ENCODE measurements around the gene CALN1.

CALN1 gene

DNA sequence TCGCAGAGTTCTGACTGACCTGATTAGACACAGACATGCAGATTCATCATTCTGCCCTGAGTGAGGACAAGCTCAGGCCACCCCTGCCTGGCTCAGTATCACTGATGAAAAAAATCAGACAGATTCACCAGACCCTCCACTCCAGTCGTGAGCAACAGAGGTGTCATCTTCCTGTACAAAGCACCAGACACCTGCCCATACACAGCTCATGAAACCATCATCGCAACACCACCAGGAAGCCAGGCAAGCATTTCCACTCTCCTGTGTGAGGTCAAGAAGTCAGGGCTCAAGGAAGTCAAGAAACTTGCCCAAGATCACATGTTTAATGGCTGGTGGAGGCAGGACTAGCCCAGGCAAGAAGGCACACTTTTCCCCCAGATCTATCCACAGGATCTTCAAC is 163.0 kb downstream of the CALN1 start:
- POLR2A ChIA-PET, result no interaction called here
- WGBS (ENCODE audit: insufficient coverage), result 95% methylated on average over 3 of the region's 3 CpGs
- no peak overlapping the region for H3K4me3 ChIP-seq (ENCODE audit: control insufficient read depth in 1 of 7, extremely low read depth in 1 of 7, insufficient read depth in 4 of 7, low read depth in 2 of 7, low read length in 6 of 7)
- H3K36me3 ChIP-seq (ENCODE audit: control insufficient read depth in 4 of 4, insufficient read depth in 4 of 4, low read length in 3 of 4), result peaks cover 0 to 26% (median 3%) of the 10 kb centered on the region in 4 experiments
- H3K27ac ChIP-seq (ENCODE audit: insufficient read depth in 1 of 2, low read depth in 1 of 2, low read length in 2 of 2, poor library complexity in 1 of 2, severe bottlenecking in 2 of 2), result no peak overlapping the region
- H3K9me3 ChIP-seq (ENCODE audit: control extremely low read depth in 1 of 5, control insufficient read depth in 4 of 5, insufficient read depth in 2 of 5, low read depth in 1 of 5, low read length in 4 of 5), result peaks cover 0 to 22% (median 3%) of the 10 kb centered on the region in 5 experiments
- H3K27me3 ChIP-seq (replicated peaks in 2 of 5; ENCODE audit: control insufficient read depth in 4 of 5, insufficient read depth in 5 of 5, low read length in 4 of 5), result no peaks in the 10 kb centered on the region
- CTCF ChIA-PET, result no interaction called here
- DNase-seq, result no peak
- H3K4me1 ChIP-seq (ENCODE audit: control extremely low read depth in 1 of 4, control insufficient read depth in 4 of 4, insufficient read depth in 4 of 4, low read length in 3 of 4), result peaks cover 0 to 5% (median 0%) of the 10 kb centered on the region in 4 experiments

DNA sequence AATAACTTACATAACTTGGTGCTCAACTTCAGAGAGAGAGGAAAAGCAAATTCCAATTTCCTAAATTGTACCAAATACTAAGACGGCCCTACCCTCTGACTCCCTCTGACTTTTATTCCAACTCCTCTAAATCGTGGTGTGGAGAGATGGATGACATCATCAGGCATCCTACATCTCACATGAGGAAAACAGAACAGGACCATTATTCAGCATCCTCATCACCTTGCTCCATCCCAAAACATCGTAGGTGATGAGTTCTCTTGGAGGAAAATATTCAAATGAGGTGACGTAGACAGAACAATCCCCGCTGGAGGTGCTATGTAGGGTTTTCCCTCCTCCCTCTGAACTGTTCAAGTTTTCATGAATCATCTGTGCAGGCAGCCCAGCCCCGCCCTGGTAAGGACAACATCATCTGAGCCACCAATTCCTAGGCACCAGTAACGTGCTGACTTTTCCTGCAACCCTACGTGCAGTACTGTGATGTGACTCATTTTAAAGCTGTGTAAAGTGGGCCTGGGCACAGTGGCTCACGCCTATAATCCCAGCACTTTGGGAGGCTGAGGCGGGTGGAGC is 167.2 kb downstream of the CALN1 start:
- ChIA-PET CTCF (no interaction called here), POLR2A (no interaction called here)
- Histone ChIP-seq H3K9me3 (ENCODE audit: control extremely low read depth in 1 of 5, control insufficient read depth in 4 of 5, insufficient read depth in 2 of 5, low read depth in 1 of 5, low read length in 4 of 5) (peaks cover 0 to 8% (median 0%) of the 10 kb centered on the region in 5 experiments), H3K27ac (ENCODE audit: insufficient read depth in 1 of 2, low read depth in 1 of 2, low read length in 2 of 2, poor library complexity in 1 of 2, severe bottlenecking in 2 of 2) (no peak overlapping the region), H3K4me1 (ENCODE audit: control extremely low read depth in 1 of 4, control insufficient read depth in 4 of 4, insufficient read depth in 4 of 4, low read length in 3 of 4) (peaks cover 0 to 2% (median 0%) of the 10 kb centered on the region in 4 experiments), H3K36me3 (ENCODE audit: control insufficient read depth in 4 of 4, insufficient read depth in 4 of 4, low read length in 3 of 4) (peaks cover 0 to 17% (median 3%) of the 10 kb centered on the region in 4 experiments), H3K4me3 (ENCODE audit: control insufficient read depth in 1 of 7, extremely low read depth in 1 of 7, insufficient read depth in 4 of 7, low read depth in 2 of 7, low read length in 6 of 7) (no peak overlapping the region), H3K27me3 (replicated peaks in 2 of 5; ENCODE audit: control insufficient read depth in 4 of 5, insufficient read depth in 5 of 5, low read length in 4 of 5) (no peaks in the 10 kb centered on the region)
- DNase-seq, result no peak
- 97% methylated on average over 9 of the region's 10 CpGs for WGBS (ENCODE audit: insufficient coverage)

DNA sequence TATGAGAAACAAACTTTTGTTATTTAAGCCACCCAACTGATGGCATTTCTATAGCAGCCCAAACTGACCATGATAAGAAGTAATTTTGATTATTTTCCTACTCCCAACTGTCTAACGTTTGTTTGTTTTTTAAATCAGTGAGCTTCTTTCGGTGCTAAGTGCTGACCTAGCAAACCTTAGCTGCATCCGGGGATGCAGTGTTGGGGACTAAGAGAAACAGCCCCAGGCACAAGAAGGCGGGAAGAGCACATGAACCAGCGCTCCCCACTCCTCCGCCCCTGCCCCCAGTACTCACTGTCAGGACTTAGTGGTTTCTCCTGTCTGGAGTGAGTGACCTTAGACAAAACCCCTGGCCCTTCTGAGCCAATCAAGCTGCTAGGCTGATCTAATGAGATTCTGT is 168.8 kb downstream of the CALN1 start:
- Histone ChIP-seq H3K4me3 (ENCODE audit: control insufficient read depth in 1 of 7, extremely low read depth in 1 of 7, insufficient read depth in 4 of 7, low read depth in 2 of 7, low read length in 6 of 7) (no peak overlapping the region), H3K27ac (ENCODE audit: insufficient read depth in 1 of 2, low read depth in 1 of 2, low read length in 2 of 2, poor library complexity in 1 of 2, severe bottlenecking in 2 of 2) (no peak overlapping the region), H3K9me3 (ENCODE audit: control extremely low read depth in 1 of 5, control insufficient read depth in 4 of 5, insufficient read depth in 2 of 5, low read depth in 1 of 5, low read length in 4 of 5) (peaks cover 0 to 2% (median 0%) of the 10 kb centered on the region in 5 experiments), H3K27me3 (replicated peaks in 2 of 5; ENCODE audit: control insufficient read depth in 4 of 5, insufficient read depth in 5 of 5, low read length in 4 of 5) (no peaks in the 10 kb centered on the region), H3K36me3 (ENCODE audit: control insufficient read depth in 4 of 4, insufficient read depth in 4 of 4, low read length in 3 of 4) (peaks cover 0 to 9% (median 3%) of the 10 kb centered on the region in 4 experiments), H3K4me1 (ENCODE audit: control extremely low read depth in 1 of 4, control insufficient read depth in 4 of 4, insufficient read depth in 4 of 4, low read length in 3 of 4) (peaks cover 0 to 2% (median 0%) of the 10 kb centered on the region in 4 experiments)
- CTCF ChIA-PET, result interaction anchor here (1.1 to 1.2 kb wide), 2 partner anchors 84 to 92 kb away, joined by 3 read pairs; no protein-coding TSS in a partner anchor
- POLR2A ChIA-PET, result no interaction called here
- no peak for DNase-seq
- 80% methylated on average over 1 of the region's 6 CpGs for WGBS (ENCODE audit: insufficient coverage)

GRCh38 chr7:72235351-72235750 is 176.8 kb downstream of the CALN1 start:
- ChIA-PET CTCF (no interaction called here), POLR2A (no interaction called here)
- peaks cover 0 to 3% (median 0%) of the 10 kb centered on the region in 4 experiments for H3K36me3 ChIP-seq (ENCODE audit: control insufficient read depth in 4 of 4, insufficient read depth in 4 of 4, low read length in 3 of 4)
- peaks cover 0 to 5% (median 0%) of the 10 kb centered on the region in 4 experiments for H3K4me1 ChIP-seq (ENCODE audit: control extremely low read depth in 1 of 4, control insufficient read depth in 4 of 4, insufficient read depth in 4 of 4, low read length in 3 of 4)
- H3K27ac ChIP-seq (ENCODE audit: insufficient read depth in 1 of 2, low read depth in 1 of 2, low read length in 2 of 2, poor library complexity in 1 of 2, severe bottlenecking in 2 of 2), result no peak overlapping the region
- no peak overlapping the region for H3K4me3 ChIP-seq (ENCODE audit: control insufficient read depth in 1 of 7, extremely low read depth in 1 of 7, insufficient read depth in 4 of 7, low read depth in 2 of 7, low read length in 6 of 7)
- DNase-seq, result no peak
- H3K27me3 ChIP-seq (replicated peaks in 2 of 5; ENCODE audit: control insufficient read depth in 4 of 5, insufficient read depth in 5 of 5, low read length in 4 of 5), result no peaks in the 10 kb centered on the region
- H3K9me3 ChIP-seq (ENCODE audit: control extremely low read depth in 1 of 5, control insufficient read depth in 4 of 5, insufficient read depth in 2 of 5, low read depth in 1 of 5, low read length in 4 of 5), result no peaks in the 10 kb centered on the region
- WGBS (ENCODE audit: insufficient coverage), result 100% methylated on average over 4 of the region's 5 CpGs

DNA sequence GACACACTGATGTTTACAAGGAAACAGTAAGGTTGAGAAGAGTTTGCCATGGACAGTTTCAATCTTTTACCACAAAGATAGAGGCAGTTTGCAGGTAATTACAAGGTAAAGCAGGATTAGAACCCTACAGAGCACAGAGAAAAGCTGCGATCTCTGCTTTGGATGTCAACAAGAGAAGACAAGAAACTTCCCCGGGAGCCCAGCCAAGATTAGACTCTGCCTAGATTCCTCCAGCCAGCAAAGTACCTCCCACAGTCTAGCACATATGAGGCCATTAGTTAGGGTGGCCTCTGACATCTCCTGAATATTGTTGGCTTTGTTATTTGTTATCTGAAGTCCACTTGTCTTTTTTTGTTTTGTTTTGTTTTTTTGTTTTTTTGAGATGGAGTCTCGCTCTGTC is 178.1 kb downstream of the CALN1 start:
- no peak overlapping the region for H3K27ac ChIP-seq (ENCODE audit: insufficient read depth in 1 of 2, low read depth in 1 of 2, low read length in 2 of 2, poor library complexity in 1 of 2, severe bottlenecking in 2 of 2)
- CTCF ChIA-PET, result no interaction called here
- peaks cover 0 to 5% (median 0%) of the 10 kb centered on the region in 4 experiments for H3K4me1 ChIP-seq (ENCODE audit: control extremely low read depth in 1 of 4, control insufficient read depth in 4 of 4, insufficient read depth in 4 of 4, low read length in 3 of 4)
- WGBS (ENCODE audit: insufficient coverage), result 90% methylated on average over 3 of the region's 3 CpGs
- POLR2A ChIA-PET, result no interaction called here
- H3K36me3 ChIP-seq (ENCODE audit: control insufficient read depth in 4 of 4, insufficient read depth in 4 of 4, low read length in 3 of 4), result peaks cover 0 to 3% (median 0%) of the 10 kb centered on the region in 4 experiments
- no peaks in the 10 kb centered on the region for H3K9me3 ChIP-seq (ENCODE audit: control extremely low read depth in 1 of 5, control insufficient read depth in 4 of 5, insufficient read depth in 2 of 5, low read depth in 1 of 5, low read length in 4 of 5)
- no peak for DNase-seq
- no peaks in the 10 kb centered on the region for H3K27me3 ChIP-seq (replicated peaks in 2 of 5; ENCODE audit: control insufficient read depth in 4 of 5, insufficient read depth in 5 of 5, low read length in 4 of 5)
- no peak overlapping the region for H3K4me3 ChIP-seq (ENCODE audit: control insufficient read depth in 1 of 7, extremely low read depth in 1 of 7, insufficient read depth in 4 of 7, low read depth in 2 of 7, low read length in 6 of 7)

DNA sequence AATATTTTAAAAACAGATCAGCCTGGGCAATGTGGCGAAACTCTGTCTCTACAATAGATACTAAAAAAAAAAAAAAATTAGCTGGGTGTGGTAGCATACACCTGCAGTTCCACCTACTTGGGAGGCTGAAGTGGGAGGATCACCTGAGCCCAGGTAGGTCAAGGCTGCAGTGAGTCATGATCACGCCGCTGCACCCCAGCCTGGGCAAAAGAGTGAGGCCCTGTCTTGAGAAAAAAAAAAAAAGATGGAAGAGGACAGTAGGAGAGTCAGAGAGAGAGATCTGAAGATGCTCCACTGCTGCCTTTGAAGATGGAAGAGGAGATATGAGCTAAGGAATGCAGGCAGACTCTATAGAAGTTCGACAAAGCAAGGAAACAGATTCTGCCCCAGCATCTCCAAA is 181.9 kb downstream of the CALN1 start:
- H3K4me3 ChIP-seq (ENCODE audit: control insufficient read depth in 1 of 7, extremely low read depth in 1 of 7, insufficient read depth in 4 of 7, low read depth in 2 of 7, low read length in 6 of 7), result no peak overlapping the region
- no peak overlapping the region for H3K27ac ChIP-seq (ENCODE audit: insufficient read depth in 1 of 2, low read depth in 1 of 2, low read length in 2 of 2, poor library complexity in 1 of 2, severe bottlenecking in 2 of 2)
- POLR2A ChIA-PET, result no interaction called here
- no peaks in the 10 kb centered on the region for H3K27me3 ChIP-seq (replicated peaks in 2 of 5; ENCODE audit: control insufficient read depth in 4 of 5, insufficient read depth in 5 of 5, low read length in 4 of 5)
- H3K36me3 ChIP-seq (ENCODE audit: control insufficient read depth in 4 of 4, insufficient read depth in 4 of 4, low read length in 3 of 4), result peaks cover 0 to 4% (median 3%) of the 10 kb centered on the region in 4 experiments
- CTCF ChIA-PET, result no interaction called here
- no peaks in the 10 kb centered on the region for H3K9me3 ChIP-seq (ENCODE audit: control extremely low read depth in 1 of 5, control insufficient read depth in 4 of 5, insufficient read depth in 2 of 5, low read depth in 1 of 5, low read length in 4 of 5)
- DNase-seq, result no peak
- whole genome bisulfite sequencing (ENCODE audit: insufficient coverage), result 100% methylated on average over 3 of the region's 4 CpGs
- H3K4me1 ChIP-seq (ENCODE audit: control extremely low read depth in 1 of 4, control insufficient read depth in 4 of 4, insufficient read depth in 4 of 4, low read length in 3 of 4), result peaks cover 0 to 3% (median 0%) of the 10 kb centered on the region in 4 experiments

DNA sequence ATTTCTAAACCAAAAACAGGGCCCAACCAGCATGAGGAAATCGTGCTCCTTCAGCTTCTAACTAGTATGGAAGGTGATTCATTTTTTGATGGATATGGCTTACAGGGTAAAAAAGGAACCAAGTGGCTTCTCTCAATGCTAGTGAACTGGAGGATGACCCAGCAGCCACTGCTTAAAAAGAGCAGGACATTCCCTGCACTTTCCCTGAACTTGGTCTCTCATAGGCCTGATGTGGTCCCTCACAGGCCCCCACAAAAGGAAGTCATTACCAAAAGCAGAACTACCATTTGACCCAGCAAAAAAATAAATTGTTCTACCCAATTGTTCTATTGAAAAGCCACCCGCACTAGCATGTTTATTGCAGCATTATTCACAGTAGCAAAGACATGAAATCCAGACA is 188.8 kb downstream of the CALN1 start:
- ChIA-PET POLR2A (no interaction called here), CTCF (no interaction called here)
- Histone ChIP-seq H3K4me1 (ENCODE audit: control extremely low read depth in 1 of 4, control insufficient read depth in 4 of 4, insufficient read depth in 4 of 4, low read length in 3 of 4) (peaks cover 0 to 11% (median 8%) of the 10 kb centered on the region in 4 experiments), H3K27ac (ENCODE audit: insufficient read depth in 1 of 2, low read depth in 1 of 2, low read length in 2 of 2, poor library complexity in 1 of 2, severe bottlenecking in 2 of 2) (no peak overlapping the region), H3K4me3 (ENCODE audit: control insufficient read depth in 1 of 7, extremely low read depth in 1 of 7, insufficient read depth in 4 of 7, low read depth in 2 of 7, low read length in 6 of 7) (no peak overlapping the region), H3K9me3 (ENCODE audit: control extremely low read depth in 1 of 5, control insufficient read depth in 4 of 5, insufficient read depth in 2 of 5, low read depth in 1 of 5, low read length in 4 of 5) (peaks cover 0 to 3% (median 0%) of the 10 kb centered on the region in 5 experiments), H3K36me3 (ENCODE audit: control insufficient read depth in 4 of 4, insufficient read depth in 4 of 4, low read length in 3 of 4) (peaks cover 0 to 5% (median 2%) of the 10 kb centered on the region in 4 experiments), H3K27me3 (replicated peaks in 2 of 5; ENCODE audit: control insufficient read depth in 4 of 5, insufficient read depth in 5 of 5, low read length in 4 of 5) (no peaks in the 10 kb centered on the region)
- peak; percentile 21 to 87 (median 84) for DNase-seq
- 13% methylated on average over 1 of the region's 2 CpGs for WGBS (ENCODE audit: insufficient coverage)
